ENCODE results near the gene COL23A1. TPM values are rescaled to one million over a fixed set of nuclear protein-coding genes. Genes with fewer than 3 reads are reported as not detected.
"Not testable (repeated sequence)": the region's sequence is repeated elsewhere in the genome, so short reads cannot be mapped to it uniquely, and the experiment has no call there.

Gene COL23A1
- total RNA-seq, 1 donor from 2014 or later = 4.3 TPM

GRCh38 chr5:178229861-178230260, 360.3 kb downstream of the COL23A1 start:
- TF ChIP-seq CTCF (IDR thresholded peaks at IDR 0.05) = no peak
- no peak overlapping the region for H3K4me3 ChIP-seq
- H3K4me1 ChIP-seq = peaks cover 10 to 18% of the 10 kb centered on the region in 2 donors
- H3K27me3 ChIP-seq = no peaks in the 10 kb centered on the region
- intact Hi-C loops (cut with DNase I) = loop anchor here (5.0 kb wide), 1 partner anchor 1502 kb away; the partner anchor contains the start of gene MAML1
- peaks cover 16 to 42% of the 10 kb centered on the region in 2 donors for H3K36me3 ChIP-seq
- H3K27ac ChIP-seq = no peak overlapping the region
- no peak for DNase-seq (ENCODE audit: low spot score in 2 of 2)
- H3K9me3 ChIP-seq = no peaks in the 10 kb centered on the region

GRCh38 chr5:178229111-178229510, 361.1 kb downstream of the COL23A1 start:
- H3K27ac ChIP-seq; DNase-seq (ENCODE audit: low spot score in 2 of 2); H3K4me3 ChIP-seq; H3K9me3 ChIP-seq; intact Hi-C loops (cut with DNase I); H3K27me3 ChIP-seq: not testable (repeated sequence)
- Histone ChIP-seq H3K36me3 (peaks cover 16 to 42% of the 10 kb centered on the region in 2 donors), H3K4me1 (peaks cover 10 to 18% of the 10 kb centered on the region in 2 donors)

- Histone ChIP-seq H3K4me3 (no peak overlapping the region), H3K9me3 (no peaks in the 10 kb centered on the region), H3K27me3 (no peaks in the 10 kb centered on the region), H3K4me1 (peaks cover 10 to 18% of the 10 kb centered on the region in 2 donors), H3K27ac (no peak overlapping the region), H3K36me3 (peaks cover 20 to 46% of the 10 kb centered on the region in 2 donors)
- intact Hi-C loops (cut with DNase I) = no loop called here
- no peak for TF ChIP-seq CTCF (IDR thresholded peaks at IDR 0.05)
- DNase-seq (ENCODE audit: low spot score in 2 of 2) = no peak
These were observed 361.6 kb downstream of the COL23A1 start for GRCh38 chr5:178228609-178229008.

GRCh38 chr5:178227929-178228328, 362.3 kb downstream of the COL23A1 start:
- no peak overlapping the region for H3K4me3 ChIP-seq
- peaks cover 20 to 46% of the 10 kb centered on the region in 2 donors for H3K36me3 ChIP-seq
- intact Hi-C loops (cut with DNase I) = no loop called here
- no peaks in the 10 kb centered on the region for H3K27me3 ChIP-seq
- H3K27ac ChIP-seq = no peak overlapping the region
- H3K9me3 ChIP-seq = no peaks in the 10 kb centered on the region
- no peak for DNase-seq (ENCODE audit: low spot score in 2 of 2)
- no peak for TF ChIP-seq CTCF (IDR thresholded peaks at IDR 0.05)
- H3K4me1 ChIP-seq = peaks cover 10 to 18% of the 10 kb centered on the region in 2 donors

- intact Hi-C loops (cut with DNase I) = no loop called here
- H3K27ac ChIP-seq = no peak overlapping the region
- no peaks in the 10 kb centered on the region for H3K27me3 ChIP-seq
These were observed 363.0 kb downstream of the COL23A1 start for GRCh38 chr5:178227138-178227659.

GRCh38 chr5:178225174-178225573, 365.0 kb downstream of the COL23A1 start:
- intact Hi-C loops (cut with DNase I) = no loop called here
- no peak overlapping the region for H3K27ac ChIP-seq
- no peak overlapping the region for H3K4me3 ChIP-seq
- no peaks in the 10 kb centered on the region for H3K9me3 ChIP-seq
- H3K27me3 ChIP-seq = no peaks in the 10 kb centered on the region
- no peak for TF ChIP-seq CTCF (IDR thresholded peaks at IDR 0.05)
- no peak for DNase-seq (ENCODE audit: low spot score in 2 of 2)
- no peaks in the 10 kb centered on the region for H3K4me1 ChIP-seq
- peaks cover 20 to 50% of the 10 kb centered on the region in 2 donors for H3K36me3 ChIP-seq

More at GRCh38 chr5:178227138-178227659, 363.0 kb downstream of the COL23A1 start:
- H3K9me3 ChIP-seq = no peaks in the 10 kb centered on the region
- DNase-seq (ENCODE audit: low spot score in 2 of 2) = no peak
- peaks cover 20 to 51% of the 10 kb centered on the region in 2 donors for H3K36me3 ChIP-seq
- peaks cover 10 to 16% of the 10 kb centered on the region in 2 donors for H3K4me1 ChIP-seq
- no peak for TF ChIP-seq CTCF (IDR thresholded peaks at IDR 0.05)
- H3K4me3 ChIP-seq = no peak overlapping the region

All from ascending aorta (tissue), 2 donors.